ENCODE data around the gene FBLN1.
"Not testable (repeated sequence)": the region's sequence is repeated elsewhere in the genome, so short reads cannot be mapped to it uniquely, and the experiment has no call there.

Gene FBLN1

GRCh38 chr22:45477366-45478107, 25.1 kb upstream of the FBLN1 start:
- DNase-seq (ENCODE audit: low spot score), result no peak

- DNase-seq (ENCODE audit: low spot score), result no peak
These were observed 24.4 kb upstream of the FBLN1 start for GRCh38 chr22:45478108-45478771.

DNA sequence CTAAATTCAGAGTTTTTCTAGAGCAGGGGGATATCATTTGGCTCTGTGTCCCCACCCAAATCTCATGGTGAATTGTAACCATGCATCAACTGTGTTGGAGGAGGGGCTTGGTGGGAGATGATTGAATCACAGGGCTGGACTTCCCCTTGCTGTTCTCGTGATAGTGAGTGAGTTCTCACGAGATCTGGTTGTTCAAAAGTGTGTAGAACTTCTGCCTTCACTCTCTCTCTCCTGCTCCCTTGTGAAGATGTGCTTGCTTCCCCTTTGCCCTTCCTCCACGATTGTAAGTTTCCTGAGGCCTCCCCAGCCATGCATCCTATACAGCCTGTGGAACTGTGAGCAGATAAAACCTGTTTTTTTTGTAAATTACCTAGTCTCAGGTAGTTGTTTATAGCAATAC, 22.0 kb upstream of the FBLN1 start:
- peak; percentile 20 for DNase-seq (ENCODE audit: low spot score)

DNA sequence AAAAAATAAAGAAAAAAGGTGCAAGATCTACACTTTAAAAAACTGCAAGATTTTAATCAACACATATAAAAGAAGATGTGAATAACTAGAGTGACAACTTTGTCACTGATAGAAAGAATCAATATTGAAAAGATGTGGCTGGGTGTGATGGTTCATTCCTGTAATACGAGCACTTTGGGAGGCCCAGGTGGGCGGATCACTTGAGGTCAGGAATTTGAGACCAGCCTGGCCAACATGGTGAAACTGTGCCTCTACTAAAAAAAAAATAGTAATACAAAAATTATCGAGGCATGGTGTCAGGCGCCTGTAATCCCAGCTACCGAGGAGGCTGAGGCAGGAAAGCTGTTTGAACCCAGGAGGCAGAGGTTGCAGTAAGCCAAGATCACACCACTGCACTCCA, 21.0 kb upstream of the FBLN1 start:
- no peak for DNase-seq (ENCODE audit: low spot score)

DNA sequence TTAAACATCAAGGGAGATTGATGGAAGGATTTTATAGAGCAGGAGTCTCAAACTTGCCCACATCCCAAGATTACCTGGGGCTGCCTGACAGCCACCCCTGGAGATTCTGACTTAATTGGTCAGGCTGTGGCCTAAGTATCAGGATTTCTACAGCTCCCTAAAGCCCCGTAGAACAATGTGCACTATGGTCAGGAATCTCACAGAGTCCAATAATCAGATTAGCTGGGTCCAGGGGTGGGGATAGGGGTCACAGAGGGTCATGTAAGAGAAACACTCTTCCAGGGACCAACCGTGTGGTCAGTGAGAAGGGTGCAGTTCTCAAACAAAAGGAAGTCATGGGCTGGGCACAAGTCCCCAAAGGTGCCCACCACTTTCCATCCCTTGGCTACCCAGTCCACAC, 20.5 kb upstream of the FBLN1 start:
- no peak for DNase-seq (ENCODE audit: low spot score)

DNA sequence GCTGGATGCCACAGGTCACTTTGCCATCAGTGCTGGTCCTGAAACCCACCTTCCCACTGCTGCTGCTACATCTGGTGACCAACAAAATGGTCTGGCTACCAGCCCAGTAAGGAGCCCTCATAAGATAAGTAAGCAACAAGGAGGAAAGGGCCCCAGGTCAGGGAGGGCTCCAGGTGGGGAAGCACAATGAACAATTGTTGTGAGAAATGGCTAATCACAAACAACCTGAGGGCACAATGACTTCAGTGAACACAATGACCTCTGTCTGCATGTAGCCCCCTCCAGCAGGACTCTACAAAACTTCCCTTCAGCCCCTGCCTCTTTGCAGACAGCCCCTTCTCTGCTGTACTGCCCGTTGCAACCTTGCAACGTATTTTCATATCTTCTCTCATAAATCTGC, 19.4 kb upstream of the FBLN1 start:
- DNase-seq (ENCODE audit: low spot score), result no peak

- no peak for DNase-seq (ENCODE audit: low spot score)
These were observed 18.7 kb upstream of the FBLN1 start for GRCh38 chr22:45483918-45484499.

DNA sequence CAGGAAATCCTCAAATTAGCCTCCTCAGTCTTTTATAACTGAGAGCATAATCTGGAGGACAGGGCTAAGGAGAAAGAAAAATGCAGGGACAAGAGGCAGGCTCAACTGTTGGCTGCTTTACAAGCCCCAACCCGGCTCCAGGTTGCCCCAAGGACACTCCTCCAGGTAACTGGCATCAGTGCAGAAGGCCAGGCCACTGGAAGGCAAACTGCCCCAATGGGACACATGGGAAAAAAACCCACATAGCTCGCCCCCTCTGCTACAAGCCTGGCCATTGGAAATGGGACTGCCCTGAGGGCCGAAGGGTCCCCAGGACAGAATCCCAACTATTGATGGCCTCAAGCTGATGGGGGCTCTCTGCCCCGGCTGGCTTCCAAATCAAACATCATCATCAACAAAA, 17.9 kb upstream of the FBLN1 start:
- no peak for DNase-seq (ENCODE audit: low spot score)

GRCh38 chr22:45485261-45485660, 17.4 kb upstream of the FBLN1 start:
- DNase-seq (ENCODE audit: low spot score), result no peak

DNA sequence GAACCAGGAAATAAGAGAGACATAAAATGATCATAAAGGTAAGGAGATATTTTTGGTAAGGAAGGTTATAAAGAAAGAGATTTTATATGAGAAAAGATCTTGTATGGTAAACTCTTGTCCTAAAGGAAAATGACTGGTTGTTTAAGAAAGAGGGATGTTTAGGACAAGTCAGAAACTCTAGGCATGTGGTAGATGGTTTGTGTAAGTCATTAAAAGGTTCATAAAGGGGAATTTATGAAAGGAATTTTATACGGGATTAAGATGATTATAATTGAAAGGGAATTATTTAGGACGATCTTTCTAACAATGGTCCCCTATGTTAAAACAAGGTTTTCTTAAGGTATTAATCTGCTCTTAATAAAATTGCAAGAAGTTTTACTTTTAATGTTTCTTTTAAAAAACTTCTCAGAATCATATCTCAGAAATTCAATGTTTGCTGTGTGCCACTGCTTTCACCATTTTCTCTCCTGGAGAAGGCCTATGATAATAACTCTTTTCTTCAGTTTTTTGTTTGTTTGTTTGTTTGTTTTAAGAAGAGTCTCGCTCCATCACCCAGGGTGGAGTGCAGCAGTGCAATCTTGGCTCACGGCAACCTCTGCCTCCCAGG, 13.8 kb upstream of the FBLN1 start:
- DNase-seq (ENCODE audit: low spot score), result no peak

- DNase-seq (ENCODE audit: low spot score), result no peak
These were observed 11.8 kb upstream of the FBLN1 start for GRCh38 chr22:45490836-45491235.

DNA sequence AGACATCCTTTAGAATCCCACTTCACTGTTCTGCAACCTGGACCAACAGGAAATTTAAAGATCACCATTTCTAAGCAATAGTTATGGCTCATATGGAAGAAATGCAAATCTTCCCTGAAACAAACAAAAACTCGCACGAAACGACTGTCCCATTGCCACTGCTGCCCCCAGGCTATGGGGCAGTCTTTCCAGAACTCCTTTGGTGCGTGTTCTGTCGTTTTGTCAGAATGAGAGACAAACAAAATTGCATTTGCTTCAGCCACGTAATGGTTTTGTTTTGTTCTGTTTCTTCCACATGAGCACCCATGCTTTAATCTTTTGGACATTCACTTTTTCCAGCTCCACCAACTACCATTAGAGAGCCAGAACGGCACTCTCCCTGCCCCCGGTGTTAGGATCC, 10.8 kb upstream of the FBLN1 start:
- no peak for DNase-seq (ENCODE audit: low spot score)

DNA sequence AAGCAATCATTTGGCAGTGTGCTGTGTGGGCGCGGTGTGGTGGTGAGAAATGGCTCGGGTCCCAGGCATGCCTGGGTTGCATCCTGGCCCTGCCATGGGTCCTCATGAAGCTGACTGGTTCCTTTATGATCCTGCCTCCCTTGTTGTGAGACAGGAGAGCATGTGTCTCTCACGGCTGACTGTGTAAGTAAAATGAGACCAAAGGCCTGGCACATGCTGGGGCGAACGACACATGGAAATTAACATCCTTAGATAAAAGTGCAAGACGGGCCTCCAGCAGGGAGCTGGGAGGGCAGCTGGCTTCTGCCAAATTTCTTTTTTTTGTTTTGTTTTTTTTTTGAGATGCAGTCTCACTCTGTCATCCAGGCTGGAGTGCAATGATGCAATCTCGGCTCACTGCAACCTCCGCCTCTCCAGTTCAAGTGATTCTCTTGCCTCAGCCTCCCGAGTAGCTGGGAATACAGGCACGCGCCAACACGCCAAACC, 9.4 kb upstream of the FBLN1 start:
- no peak for DNase-seq (ENCODE audit: low spot score)

- DNase-seq (ENCODE audit: low spot score), result not testable (repeated sequence)
These were observed 8.4 kb upstream of the FBLN1 start for GRCh38 chr22:45494306-45494705.

- DNase-seq (ENCODE audit: low spot score), result not testable (repeated sequence)
These were observed 7.1 kb upstream of the FBLN1 start for GRCh38 chr22:45495616-45496015.

DNA sequence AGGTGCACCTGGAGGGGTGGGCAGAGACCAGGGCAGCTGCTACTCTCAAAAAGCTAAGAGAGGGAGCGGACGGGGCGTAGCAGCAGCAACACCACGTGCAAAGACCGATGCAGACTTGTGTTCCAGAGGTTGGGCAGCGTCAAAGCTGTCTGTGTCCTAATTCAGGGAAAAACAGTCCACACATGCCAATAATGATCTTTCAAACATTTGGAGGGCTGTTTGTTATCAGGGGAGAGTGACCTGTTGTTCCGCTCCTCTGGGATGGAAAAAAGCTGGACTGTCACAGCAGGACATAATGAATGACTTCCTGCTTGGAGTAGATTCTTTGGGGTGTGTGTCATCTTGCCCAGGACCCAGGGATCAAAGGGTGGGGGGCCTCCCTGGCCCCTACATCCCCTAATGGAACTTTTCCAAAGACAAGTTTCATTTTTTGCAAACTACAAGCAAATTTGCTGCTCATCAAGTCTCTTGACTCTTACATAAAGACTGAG, 6.2 kb upstream of the FBLN1 start:
- no peak for DNase-seq (ENCODE audit: low spot score)

- no peak for DNase-seq (ENCODE audit: low spot score)
These were observed 5.1 kb upstream of the FBLN1 start for GRCh38 chr22:45497351-45498145.

DNA sequence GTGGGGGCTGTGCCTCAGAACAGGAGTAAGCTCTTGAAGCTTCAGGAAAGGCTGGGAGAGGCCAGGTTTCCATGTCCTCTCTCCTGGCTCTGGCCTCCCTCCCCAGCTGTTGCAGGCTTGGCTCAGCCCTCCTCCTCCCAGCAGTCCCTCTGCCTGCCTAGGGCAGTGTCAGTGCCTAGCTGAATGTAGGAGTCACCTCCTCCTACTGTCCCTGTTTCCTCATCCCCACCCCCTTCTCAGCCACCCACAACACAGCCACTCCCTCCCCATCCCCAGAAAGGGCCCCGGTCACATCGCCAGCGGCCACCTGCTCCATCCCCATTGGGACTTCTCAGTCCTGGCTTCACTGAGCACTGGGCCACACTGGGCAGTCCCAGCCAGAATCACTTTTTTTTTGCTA, 2.9 kb upstream of the FBLN1 start:
- DNase-seq (ENCODE audit: low spot score), result no peak

DNA sequence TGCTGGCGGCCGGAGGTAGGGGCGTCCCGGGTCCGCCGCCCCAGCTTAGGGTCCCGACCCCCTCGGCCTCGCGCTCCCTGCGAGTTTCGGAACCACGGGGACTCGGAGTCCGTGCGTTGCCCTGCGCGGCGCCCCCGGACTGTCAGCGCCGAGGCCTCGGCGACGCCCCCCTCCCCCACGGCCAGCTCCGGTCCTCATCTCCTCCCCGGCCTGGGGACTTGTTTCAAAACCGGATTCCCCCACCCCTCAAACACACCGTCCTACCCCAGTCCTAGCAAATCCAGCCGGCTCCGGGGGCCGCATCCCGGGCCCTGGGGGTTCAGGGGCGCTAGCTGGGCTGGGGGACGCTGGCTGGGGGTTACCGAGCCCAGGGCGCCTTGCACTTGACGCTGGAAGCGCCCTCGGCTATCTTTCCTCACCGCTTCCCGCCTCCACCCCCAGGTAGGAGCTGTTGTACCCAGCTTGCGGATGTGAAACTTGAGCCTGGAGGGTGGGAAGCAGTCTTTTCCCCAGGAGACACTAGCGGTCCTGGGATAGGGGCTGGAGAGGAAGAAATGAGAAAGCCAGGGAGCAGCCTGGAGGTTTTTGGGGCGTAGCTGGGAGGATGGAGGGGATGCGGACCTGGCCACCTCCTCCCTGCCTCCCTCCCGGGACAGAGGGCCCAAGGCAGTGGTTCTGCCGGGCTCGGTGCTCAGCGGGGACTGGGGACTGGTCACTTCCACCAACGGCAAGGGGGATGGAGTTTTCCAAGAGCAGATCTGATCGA, 550 bp downstream of the FBLN1 start:
- DNase-seq (ENCODE audit: low spot score), result no peak

- DNase-seq (ENCODE audit: low spot score), result no peak
These were observed 1.2 kb downstream of the FBLN1 start for GRCh38 chr22:45503816-45504372.

All from NAMALWA (cell line).